GM18508 (cell line): ENCODE data around the gene ADGRL2.

Experiments used
- ATAC-seq: cut with Tn5 transposase; IDR thresholded peaks from one replicate; pipeline ENCODE4 v1.9.1; 2021; ENCODE audit warnings: moderate number of reproducible peaks; ENCODE audit not compliant: insufficient read depth, unreplicated experiment

ADGRL2 gene

GRCh38 chr1:81800695-81801650 is at the start of gene ADGRL2:
TSS of gene ADGRL2 (plus strand) at chr1:81800934. CDS start at chr1:81836985, 36,051 bp downstream.
- no peak for ATAC-seq

- ATAC-seq = no peak
Measured at GRCh38 chr1:81752840-81753239, 47.9 kb upstream of the ADGRL2 start.

GRCh38 chr1:81754424-81754823 is 46.3 kb upstream of the ADGRL2 start:
- no peak for ATAC-seq

DNA sequence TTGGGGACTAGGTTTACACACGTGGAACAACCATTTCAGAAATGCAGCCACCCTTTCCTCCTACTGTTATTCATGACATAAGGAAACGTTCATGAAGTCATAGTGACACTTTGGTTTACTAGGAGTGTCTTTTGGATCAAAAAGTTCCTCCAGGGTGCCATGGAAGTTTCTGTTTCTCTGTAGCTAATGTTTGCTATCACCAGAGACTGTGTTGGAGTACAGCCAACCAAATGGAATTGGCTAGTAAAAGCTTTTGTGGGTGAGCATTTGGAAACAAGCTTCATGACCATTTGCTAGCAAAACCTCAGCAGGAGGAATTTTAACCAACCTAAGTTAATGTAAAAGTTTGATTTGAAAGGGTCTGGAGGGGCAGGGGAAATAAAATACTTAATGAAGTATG is 43.9 kb upstream of the ADGRL2 start:
- no peak for ATAC-seq

DNA sequence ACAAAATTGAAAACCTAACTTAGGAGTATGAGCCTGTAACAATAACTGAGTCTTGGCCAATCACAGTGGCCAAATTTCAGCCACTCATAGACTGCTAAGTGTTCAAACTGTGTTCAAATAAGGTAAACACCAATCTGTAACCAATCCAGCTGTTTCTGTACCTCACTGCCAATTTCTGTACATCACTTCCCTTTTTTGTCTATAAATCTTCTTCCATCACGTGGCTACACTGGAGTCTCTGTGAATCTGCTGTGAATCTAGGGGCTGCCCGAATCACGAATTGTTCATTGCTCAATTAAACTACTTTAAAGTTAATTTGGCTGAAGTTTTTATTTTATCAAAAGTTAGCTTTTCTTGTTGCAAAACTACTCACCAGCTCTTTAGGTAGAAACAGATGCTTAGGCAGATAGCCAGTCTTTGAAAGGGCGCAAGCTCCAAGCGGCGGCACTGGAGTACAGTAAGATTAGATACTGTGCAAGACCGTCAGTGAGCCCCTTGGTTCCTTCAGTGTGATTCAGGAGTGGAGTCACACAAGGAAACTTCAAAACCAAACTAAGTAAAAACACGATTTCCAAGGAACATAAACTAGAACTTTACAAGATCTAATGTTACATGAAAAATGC is 43.2 kb upstream of the ADGRL2 start:
- no peak for ATAC-seq

DNA sequence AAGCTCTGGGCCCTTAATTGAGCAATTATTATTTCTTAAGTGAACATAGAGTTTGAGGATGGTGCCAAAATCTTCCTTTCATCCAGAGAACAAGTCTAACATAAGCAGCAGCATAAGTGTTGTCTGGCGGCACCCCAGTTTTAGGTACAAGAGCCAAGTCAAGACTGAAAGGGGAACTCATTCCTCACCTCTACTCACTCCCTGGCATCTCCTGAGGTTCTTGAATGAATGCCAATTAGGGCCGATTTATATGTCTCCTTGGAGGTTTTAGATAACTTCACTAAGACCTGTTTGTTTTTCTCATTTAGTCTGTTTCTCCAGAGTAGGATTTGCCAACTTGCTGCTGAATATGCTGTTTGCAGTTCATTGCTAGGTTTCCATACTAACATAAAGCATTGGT is 42.6 kb upstream of the ADGRL2 start:
- no peak for ATAC-seq

GRCh38 chr1:81760477-81761097 is 40.1 kb upstream of the ADGRL2 start:
- no peak for ATAC-seq

DNA sequence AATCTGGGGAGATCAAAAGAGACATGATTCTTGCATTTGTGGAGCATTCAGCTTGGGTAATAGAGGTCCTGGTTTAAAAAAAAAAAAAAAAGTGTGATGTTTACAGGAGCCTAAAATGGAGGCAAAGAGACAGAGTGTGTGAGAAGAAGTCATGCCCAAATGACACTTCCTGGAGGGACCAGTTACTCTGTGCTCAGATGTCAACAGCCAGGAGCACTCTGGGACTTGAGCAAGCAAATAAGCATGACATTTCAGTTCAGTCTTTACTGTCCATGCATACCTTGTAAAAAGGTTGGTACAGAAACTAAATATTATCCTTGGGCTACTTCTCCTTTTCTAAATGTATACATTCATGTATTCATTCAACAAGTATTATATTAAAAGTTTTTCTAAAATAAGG is 25.2 kb upstream of the ADGRL2 start:
- ATAC-seq = no peak

GRCh38 chr1:81780705-81781454 is 19.9 kb upstream of the ADGRL2 start:
- ATAC-seq = no peak

DNA sequence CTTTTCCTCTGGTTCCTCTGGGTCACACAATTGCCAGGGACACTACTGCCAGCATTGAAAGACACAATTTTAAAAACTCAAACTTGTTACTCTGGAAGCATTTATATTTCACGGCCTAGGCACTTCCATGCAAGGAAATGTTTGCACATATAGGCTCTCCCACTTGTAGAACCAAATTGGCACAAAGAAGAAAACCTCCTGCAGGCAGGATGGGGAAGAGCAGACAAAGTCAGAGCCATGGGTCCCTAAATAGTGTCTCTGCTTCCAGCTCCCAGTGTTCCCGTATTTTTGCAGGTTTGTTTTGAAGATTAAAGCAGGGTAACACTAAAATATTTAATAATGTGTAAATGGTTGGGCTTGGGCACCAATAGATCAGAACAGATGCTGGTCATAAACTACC is 19.0 kb upstream of the ADGRL2 start:
- no peak for ATAC-seq

- no peak for ATAC-seq
Measured at GRCh38 chr1:81792184-81792583, 8.6 kb upstream of the ADGRL2 start.

GRCh38 chr1:81797701-81798100 is 3.0 kb upstream of the ADGRL2 start:
- ATAC-seq = no peak

- no peak for ATAC-seq
Measured at GRCh38 chr1:81799939-81800694, 617 bp upstream of the ADGRL2 start.

- no peak for ATAC-seq
Measured at GRCh38 chr1:81801651-81802456, 1.1 kb downstream of the ADGRL2 start.

GRCh38 chr1:81802457-81802706 is 1.6 kb downstream of the ADGRL2 start:
- ATAC-seq = no peak

DNA sequence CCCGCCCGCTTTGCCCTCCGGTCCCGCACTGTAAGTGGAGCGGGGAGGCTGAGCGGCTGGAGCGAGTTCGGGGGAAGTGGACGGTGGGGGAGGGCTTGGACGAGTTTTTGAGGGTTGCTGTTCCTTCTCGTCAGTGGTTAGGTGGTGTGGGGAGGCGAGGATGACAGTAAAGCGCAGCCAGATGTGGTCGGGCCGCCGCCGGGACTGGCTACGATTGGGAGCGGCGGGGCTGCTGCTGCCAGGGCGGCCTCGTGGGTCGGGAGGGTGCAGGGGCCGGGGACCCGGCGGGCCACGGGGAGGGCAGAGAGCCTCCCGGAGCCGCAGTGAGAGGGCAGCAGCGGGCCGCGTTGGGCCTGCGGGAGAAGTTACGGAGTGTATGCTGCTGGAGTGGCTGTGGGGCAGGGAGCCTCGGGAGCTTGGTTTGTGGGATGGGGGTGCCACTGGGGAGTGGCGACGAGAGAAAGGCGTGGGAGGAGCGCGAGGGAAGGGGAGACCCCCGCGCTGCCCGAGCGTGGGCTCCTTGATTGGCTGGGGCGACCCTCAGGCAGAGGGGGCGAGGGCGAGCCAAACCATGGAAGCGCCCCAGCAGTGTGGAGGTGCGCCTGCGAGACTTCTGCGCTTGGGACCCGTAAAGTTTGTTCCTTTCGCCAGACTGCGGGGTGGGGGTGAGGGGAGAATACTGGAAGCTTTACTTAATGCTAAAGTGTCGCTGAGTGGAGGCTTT is 2.1 kb downstream of the ADGRL2 start:
- ATAC-seq = no peak

- no peak for ATAC-seq
Measured at GRCh38 chr1:81803431-81804110, 2.8 kb downstream of the ADGRL2 start.

GRCh38 chr1:81804312-81804711 is 3.6 kb downstream of the ADGRL2 start:
- ATAC-seq = no peak
